ENCODE results near the gene MAST4. TPM values are rescaled to one million over a fixed set of nuclear protein-coding genes. Genes with fewer than 3 reads are reported as not detected.

MAST4 gene
- total and polyA plus RNA-seq, 8 donors = 5.9 to 29.7 (median 10.0) TPM

DNA sequence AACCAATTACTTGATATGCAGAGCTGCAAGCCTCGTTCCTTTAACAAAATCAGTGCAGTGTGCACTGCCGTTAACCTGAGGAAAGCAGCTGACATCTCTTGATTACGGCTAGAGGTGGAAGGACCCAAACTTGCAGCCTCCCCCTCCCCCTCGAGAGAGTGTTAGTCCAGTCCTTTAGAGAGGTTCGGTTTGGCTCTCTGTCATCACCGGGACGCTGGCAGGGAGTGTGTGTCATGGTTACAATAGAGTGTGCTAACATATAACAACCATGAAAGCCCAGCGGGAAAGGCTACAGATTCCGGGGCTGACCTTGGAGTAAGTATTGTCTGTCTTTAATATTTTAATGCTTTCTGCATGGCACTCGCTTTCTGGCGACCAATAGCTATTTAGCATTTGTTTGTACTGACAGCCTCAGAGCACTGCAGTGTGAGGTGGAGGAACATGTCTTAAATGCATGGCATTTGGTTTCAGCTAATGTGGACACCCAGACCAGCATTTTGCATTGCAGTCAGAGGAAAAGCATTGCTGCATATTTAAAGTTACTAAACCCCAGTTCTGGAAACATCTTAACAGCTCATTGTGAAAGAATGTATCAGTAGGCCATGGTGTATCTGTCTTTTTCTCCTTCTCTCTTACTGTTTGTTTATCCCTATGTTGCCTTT, 362.9 kb downstream of the MAST4 start:
- DNase-seq = peak in 4 of 6 donors; percentile 9 to 29 (median 15)
- peaks cover 0 to 16% (median 8%) of the 10 kb centered on the region in 3 donors for H3K4me1 ChIP-seq
- 16 to 17% methylated on average over 11 of the region's 11 CpGs for WGBS, 2 donors
- intact Hi-C loops (cut with DNase I) = no loop called here
- peak in 3 of 4 donors; percentile 52 to 73 (median 69) for ATAC-seq
- TF ChIP-seq, protein P1, sequence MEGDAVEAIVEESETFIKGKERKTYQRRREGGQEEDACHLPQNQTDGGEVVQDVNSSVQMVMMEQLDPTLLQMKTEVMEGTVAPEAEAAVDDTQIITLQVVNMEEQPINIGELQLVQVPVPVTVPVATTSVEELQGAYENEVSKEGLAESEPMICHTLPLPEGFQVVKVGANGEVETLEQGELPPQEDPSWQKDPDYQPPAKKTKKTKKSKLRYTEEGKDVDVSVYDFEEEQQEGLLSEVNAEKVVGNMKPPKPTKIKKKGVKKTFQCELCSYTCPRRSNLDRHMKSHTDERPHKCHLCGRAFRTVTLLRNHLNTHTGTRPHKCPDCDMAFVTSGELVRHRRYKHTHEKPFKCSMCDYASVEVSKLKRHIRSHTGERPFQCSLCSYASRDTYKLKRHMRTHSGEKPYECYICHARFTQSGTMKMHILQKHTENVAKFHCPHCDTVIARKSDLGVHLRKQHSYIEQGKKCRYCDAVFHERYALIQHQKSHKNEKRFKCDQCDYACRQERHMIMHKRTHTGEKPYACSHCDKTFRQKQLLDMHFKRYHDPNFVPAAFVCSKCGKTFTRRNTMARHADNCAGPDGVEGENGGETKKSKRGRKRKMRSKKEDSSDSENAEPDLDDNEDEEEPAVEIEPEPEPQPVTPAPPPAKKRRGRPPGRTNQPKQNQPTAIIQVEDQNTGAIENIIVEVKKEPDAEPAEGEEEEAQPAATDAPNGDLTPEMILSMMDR (IDR thresholded peaks at IDR 0.05) = no peak
- peak overlapping the region in 2 of 4 donors; percentile 41 to 42 for H3K27ac ChIP-seq
- peak overlapping the region in 2 of 4 donors; percentile 6 to 8 for H3K4me3 ChIP-seq
- no peaks in the 10 kb centered on the region for H3K9me3 ChIP-seq
- no peak for FAIRE-seq
- no peaks in the 10 kb centered on the region for H3K27me3 ChIP-seq
- no peaks in the 10 kb centered on the region for H3K36me3 ChIP-seq

DNA sequence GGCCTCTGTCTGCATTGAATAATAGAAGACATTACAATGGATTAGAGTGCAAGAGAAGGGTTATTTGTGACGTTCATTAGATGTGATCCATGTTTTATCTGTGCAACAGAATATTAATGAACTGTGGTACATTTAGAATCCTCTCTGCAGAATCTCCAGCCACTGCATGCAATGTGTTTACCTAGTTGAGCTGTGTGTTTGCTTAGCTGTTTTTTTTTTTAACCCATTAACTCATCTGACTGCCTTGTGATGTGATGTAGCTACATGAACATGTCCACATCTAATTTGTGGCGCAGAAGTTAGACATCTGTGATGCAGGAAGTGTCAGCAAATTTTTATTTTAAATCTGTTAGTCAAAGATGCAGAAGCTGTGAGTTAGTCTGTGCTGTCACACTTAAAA, 363.5 kb downstream of the MAST4 start:
- Histone ChIP-seq H3K4me1 (peaks cover 0 to 16% (median 8%) of the 10 kb centered on the region in 3 donors), H3K36me3 (no peaks in the 10 kb centered on the region), H3K4me3 (no peak overlapping the region), H3K27me3 (no peaks in the 10 kb centered on the region), H3K27ac (peak overlapping the region in 1 of 4 donors; percentile 42), H3K9me3 (no peaks in the 10 kb centered on the region)
- FAIRE-seq = no peak
- intact Hi-C loops (cut with DNase I) = no loop called here
- WGBS, 2 donors = 51 to 57% methylated on average over 2 of the region's 2 CpGs
- no peak for DNase-seq
- peak; percentile 31 to 62 (median 50) for ATAC-seq
- TF ChIP-seq, protein P1 (IDR thresholded peaks at IDR 0.05) = no peak

DNA sequence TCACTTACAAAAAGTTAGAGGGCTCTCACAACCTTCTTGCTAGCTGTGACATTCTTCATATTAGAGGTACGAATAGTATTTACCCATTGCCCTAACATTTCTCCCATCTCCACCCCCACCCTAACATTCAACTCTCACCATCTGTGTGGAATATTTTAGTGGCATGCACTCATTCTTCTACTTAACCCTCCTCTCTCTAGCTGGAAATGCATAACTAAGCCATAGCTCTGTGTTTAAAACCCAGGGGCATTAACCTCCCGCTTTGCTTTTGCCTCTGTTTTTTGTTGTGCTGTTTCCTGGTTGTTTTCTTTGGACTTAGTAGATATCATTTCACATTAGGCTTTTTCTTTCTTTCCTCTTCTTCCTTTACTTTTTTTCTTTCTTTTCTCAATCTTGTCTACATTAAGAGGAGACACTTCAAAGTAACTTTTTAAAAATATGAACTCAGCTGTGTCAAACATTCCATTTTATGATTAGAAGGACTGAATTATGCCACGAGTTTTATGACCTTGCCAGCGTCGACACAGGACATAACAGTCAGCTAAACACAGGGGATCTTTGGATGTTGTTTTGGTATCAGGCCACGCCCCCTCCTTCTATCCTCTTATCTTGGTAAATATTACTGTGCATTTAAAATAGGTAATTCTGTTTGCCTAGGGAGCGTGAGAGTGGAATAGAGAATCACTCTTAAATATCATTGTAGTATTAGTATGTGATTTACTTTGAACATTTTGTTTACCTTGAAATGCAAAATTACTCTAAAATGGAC, 364.4 kb downstream of the MAST4 start:
- FAIRE-seq = no peak
- no peak overlapping the region for H3K4me3 ChIP-seq
- TF ChIP-seq, protein P1 (IDR thresholded peaks at IDR 0.05) = no peak
- WGBS, 2 donors = 19 to 20% methylated on average over 7 of the region's 7 CpGs
- H3K27me3 ChIP-seq = no peaks in the 10 kb centered on the region
- DNase-seq = no peak
- H3K4me1 ChIP-seq = peaks cover 0 to 16% (median 8%) of the 10 kb centered on the region in 3 donors
- ATAC-seq = peak in 3 of 4 donors; percentile 35 to 54 (median 52)
- no peaks in the 10 kb centered on the region for H3K9me3 ChIP-seq
- H3K36me3 ChIP-seq = no peaks in the 10 kb centered on the region
- H3K27ac ChIP-seq = peak overlapping the region in 3 of 4 donors; percentile 10 to 42 (median 25)
- intact Hi-C loops (cut with DNase I) = no loop called here

DNA sequence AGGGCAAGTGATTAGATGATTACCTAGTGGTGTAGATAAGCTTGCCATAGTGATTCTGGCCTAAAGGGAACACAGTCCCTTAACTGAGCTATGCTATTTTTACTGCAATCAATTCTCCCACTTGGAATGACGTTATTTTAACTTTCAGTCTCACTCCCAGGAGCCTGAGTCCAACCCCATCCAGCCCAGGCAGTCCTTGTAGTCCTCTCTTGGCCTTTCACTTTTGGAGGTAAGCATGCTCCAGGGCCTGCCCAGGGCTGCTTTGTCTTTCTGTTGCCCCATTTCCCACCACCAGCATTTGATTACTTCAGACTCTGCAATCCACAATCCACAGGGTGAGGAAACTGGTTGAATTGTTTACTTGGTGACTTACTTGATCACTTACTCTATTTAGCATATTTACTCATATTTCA, 367.4 kb downstream of the MAST4 start:
- H3K27ac ChIP-seq = no peak overlapping the region
- TF ChIP-seq, protein P1 (IDR thresholded peaks at IDR 0.05) = no peak
- WGBS, 2 donors = 36 to 45% methylated on average over 1 of the region's 1 CpG
- DNase-seq = no peak
- H3K4me1 ChIP-seq = peaks cover 0 to 16% (median 8%) of the 10 kb centered on the region in 3 donors
- peak in 2 of 4 donors; percentile 8 to 20 for ATAC-seq
- no peak for FAIRE-seq
- no peaks in the 10 kb centered on the region for H3K36me3 ChIP-seq
- H3K27me3 ChIP-seq = no peaks in the 10 kb centered on the region
- no peak overlapping the region for H3K4me3 ChIP-seq
- intact Hi-C loops (cut with DNase I) = no loop called here
- H3K9me3 ChIP-seq = no peaks in the 10 kb centered on the region

Measured in pancreas (tissue), 10 donors.